NCI-H2171 treated with DMSO at 0.1 percent for 48 hours (cell line): ENCODE measurements around the gene CTPS1.

Experiments
- DNase-seq: peaks from one replicate; lab custom pipeline; 2025; lab: John Stamatoyannopoulos, UW

CTPS1 gene

DNA sequence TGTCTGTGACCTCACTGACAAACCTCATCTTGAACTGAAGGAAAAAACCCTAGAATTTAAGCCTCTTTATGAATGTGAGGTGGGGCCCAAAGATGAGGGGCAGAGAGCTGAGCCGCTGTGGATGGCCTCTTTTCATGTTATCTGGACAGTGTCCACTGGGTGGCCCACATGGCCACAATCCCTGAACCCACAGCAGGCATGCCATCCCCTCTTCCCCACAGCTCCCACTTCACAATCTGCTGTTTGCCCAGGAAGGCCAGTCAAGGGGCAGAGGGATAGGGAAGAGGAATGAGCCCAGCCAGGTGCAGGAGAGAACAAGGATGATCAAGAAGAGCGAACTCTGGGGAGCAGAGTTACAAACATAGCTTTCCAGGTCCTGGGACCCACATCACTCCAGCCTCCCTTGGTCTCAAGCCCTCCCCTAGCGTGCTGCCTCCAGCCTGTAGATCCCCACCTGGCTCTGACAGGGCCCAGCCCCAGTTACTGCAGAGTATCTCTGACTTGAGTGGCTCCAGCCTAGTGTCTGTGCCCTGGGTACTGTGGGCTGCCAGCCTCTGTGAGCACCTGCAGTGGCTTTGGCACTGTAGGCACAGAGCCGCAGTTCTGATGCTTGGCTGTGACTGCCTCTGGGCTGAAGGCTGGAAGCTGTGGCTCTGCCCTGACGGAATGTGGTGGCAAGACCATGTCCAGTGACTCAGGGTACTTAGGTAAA, 43.9 kb downstream of the CTPS1 start:
- no peak for DNase-seq

DNA sequence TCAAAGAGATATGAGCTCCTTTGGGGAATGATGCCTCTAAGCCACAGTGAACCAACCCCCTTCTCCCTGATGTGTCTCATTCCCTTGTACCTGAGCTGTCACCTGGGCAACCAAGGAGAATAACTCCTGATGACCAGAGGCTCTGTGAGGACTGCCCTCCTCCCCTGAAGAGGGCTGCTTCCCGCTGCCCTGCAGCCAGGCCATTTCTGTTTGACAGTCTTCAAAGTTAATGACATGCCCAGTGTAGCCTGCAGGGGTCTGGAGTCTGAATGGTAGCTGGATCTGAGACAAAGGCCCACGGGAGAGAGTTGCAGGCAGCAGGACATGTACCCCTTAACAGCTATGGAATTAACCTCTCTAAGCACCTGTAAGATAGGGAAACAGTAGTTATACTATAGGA, 45.5 kb downstream of the CTPS1 start:
- DNase-seq = no peak

DNA sequence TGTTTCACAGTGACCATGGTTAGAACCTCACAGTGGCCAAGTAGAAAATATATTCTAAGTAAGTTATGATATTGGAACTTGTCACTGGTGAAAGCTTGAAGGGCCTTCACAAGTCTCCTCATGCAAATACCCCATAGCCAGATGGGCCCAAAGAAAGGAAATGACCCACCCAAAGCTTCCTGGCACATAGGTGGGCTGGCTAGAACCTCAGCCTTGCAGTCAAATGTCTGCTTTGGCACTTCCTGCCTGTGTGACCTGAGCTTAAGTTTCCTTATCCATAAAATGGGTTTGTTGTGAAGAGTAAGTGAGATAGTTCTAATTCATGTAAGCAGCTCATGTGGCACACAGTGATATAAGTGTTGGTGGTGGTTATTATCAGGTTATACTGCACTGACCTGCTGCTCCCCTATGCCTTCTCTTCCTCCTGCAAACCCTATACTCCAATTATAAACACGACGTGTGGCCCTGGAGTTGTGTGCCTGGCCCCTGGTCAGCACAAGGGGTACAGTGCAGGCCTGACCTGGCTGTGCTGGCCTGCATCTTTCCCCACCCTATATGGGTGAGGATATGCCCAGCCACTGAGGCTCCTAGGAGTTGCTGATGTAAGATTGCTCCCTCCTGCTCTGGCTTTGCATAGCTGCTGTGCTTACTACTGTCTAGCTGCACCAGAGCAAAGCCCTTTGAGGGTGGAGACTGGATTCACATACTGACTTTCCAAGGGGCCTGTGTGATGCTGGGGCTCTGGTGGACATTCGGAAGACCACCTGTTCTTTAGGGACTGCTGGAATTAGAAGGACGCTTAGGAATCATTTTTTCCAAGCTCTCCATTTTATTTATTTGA, 46.7 kb downstream of the CTPS1 start:
- DNase-seq = no peak

DNA sequence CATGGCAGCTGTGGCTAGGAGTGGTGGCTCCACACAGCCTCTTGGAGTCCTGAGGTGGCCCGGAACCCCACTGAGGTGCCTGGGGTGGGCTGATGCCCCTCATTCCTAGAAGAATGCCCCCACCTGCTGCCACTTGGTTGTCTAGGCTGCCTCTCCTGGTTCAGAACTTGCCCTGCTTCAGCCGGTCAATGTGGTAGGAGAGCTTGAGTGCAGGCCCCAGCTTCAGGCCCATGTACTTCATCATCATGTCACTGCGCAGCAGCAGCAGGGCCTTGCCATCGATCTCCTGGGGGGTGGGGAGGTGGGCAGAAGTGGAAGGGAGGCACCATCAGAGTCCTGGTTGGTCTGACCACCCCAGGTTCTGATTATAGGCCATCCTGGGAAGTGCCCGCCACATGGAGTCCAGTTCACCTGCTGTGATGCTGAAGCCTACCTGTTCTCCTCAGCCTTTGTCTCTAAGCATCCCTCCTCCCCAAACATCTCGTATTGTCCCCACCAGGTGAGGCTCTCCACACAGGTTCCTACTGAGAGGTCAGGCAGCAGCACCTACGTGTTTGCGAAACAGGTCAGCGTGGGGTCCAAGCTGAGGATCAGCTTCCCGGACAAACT, 48.6 kb downstream of the CTPS1 start:
- no peak for DNase-seq

DNA sequence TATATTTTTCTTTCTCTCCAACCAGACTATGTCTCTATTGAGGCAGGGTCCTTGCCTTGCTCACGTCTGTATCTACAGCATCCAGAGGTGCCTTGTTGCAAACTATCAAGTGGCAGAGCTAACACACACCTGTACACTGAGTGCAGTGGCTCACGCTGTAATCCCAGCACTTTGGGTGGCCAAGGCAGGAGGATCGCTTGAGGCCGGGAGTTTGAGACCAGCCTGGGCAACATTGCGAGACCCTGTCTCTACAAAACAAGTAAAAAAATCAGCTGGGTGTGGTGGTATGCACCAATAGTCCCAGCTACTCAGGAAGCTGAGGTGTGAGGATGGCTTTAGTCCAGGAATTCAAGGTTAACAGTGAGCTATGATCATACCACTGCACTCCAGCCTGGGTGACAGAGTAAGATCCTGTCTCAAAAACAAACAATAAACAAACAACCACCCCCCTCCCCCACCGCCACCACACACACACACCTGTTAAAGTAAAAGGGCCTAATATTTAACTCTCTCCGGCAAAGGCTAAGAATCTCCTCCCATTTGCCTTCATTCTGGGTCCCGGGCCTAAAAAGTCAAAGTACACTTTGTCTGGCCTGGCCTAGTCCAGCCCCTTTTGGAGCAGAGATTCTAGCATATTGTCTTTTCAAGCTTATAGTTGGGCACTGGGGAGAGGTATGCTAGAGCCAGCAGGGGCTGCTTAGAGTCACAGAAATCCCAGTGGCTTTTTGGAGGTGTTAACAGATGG, 51.5 kb downstream of the CTPS1 start:
- no peak for DNase-seq

DNA sequence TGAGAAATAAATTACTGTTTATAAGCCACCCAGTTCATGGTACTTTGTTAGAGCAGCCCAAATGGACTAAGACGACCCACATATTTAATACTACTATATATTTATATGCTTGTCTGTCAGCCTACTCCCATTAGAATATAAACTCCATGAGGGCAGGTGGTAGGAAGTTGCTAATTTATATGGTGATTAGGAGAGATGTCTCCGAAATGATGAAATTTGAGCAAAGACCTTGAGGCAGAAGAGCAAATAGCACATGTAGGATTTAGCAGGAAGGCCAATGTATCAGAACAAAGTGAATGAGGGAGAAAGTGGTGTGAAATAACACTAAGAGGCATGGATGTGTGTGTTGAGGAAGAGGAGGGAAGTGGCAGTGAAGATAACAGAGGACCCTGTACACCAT, 52.7 kb downstream of the CTPS1 start:
- no peak for DNase-seq

DNA sequence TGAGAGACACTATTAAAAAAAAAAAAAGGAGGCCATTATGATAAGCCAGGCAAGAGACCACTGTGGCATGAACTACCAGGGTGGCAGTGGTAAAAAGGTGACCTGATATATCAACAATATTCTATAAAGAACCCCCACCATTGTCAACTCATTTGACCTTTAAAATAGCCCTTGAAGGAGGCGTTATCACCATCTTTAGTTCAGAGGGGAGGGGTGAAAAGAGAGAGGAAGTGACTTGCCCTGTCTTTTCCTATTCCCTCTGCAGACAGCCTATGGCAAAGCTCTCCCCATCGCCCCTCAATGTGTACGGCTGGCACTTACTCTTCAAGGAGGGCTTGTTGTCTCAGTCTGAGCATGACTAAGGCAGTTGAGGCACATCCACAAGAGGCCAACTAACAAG, 53.8 kb downstream of the CTPS1 start:
- DNase-seq = no peak

DNA sequence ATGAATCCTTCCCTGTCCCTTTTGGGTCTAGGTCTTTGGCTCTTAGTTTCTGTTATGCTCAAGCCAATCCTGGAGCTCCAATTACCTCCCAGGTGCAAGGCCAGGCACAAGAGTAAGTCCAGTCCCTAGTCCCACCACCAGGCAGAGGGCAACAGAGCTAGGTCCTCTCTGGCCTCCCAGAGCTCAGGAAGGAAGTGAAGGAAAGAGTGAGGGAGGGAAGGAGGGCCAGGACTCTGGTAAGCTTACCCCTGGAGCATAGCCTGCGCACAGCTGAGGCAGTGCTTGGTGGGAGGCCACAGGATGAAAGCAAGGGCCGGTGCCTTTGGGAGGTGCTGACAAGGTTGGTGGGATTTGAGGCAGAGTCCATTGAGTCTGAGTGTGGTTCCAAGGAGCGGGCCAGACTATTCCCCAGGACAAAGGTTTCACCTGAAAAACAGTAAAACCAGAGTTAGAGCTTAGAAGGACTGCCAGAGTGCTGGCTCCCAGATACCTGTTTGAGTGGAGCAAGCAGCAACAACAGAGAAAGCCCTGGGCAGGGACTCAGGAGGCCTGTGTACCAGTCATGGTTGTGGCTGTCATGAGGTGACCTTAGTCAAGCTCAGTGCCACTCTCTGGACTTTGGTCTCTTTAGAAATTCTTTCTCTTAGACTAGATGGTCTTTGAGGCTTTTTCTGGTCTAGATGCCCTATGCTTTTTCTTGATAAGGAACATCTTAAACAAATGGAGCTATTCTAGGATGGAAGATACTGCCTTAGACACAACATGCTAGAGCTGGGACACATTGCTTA, 57.8 kb downstream of the CTPS1 start:
- no peak for DNase-seq

DNA sequence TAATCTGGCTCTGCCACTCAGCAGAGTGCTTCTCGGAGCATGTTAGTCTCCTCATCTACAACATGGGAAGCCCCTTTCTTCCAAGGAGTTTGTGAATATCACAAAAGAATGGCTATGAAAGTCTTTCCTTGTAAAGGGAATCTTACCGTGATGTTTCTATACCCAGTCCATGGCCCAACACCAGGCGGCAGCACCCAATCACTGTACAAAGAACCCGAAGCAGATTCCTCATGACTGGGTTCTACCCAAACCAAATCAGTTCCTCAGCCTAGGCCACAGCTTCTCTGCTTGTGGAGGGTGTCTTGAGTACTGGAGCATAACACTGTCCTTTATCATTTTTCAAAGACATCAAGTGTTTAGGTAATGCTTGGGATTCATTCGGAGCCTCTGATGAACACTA, 58.6 kb downstream of the CTPS1 start:
- DNase-seq = no peak

DNA sequence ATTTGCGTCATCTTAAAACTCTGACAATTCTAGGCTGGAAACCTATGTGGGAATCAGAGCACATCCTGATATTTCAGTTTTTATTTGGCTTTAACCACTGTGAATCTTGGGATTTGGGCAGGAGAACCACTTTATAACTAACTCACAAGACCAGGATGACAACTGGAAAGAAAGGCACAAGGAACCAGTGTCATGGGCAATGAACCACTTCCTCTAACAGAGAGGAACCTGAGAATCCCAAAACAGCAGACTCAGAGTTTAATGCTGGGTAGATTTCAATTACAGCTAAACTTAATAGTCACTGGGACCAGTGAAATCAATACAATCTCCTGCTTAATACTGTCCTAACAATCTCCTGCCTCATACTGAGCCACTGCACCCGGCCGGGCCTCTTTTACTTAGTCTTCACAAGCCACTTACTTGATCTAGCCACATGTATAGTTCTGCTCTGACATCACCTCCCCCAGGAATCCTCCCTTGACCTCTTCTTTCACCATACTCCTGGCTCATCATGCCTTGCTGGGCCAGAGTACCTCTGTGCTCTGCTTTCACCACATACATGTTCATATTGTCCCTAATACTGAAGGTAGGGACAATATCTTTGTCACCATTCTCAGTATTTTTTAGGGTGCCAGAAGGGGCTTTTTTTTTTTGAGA, 62.2 kb downstream of the CTPS1 start:
- DNase-seq = no peak

DNA sequence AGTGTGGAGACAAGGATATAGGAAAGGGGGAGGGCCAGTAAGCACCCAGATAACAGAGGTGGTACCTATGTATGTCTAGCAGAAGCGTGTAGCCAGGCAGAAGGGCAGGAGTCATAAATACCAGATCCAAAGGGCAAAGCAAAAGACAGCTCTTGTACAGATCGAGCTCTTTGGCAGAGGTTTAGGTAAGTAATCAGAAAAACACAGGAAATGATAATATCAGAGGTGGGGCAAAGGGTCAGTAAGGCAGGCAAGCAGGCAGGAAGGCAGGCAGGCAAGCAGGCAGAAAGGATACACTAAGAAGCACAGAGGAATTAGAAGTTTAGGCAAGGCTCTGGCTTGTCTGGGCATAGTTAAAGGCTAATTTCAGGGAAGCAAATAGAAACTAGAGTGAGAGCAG, 64.7 kb downstream of the CTPS1 start:
- DNase-seq = no peak

DNA sequence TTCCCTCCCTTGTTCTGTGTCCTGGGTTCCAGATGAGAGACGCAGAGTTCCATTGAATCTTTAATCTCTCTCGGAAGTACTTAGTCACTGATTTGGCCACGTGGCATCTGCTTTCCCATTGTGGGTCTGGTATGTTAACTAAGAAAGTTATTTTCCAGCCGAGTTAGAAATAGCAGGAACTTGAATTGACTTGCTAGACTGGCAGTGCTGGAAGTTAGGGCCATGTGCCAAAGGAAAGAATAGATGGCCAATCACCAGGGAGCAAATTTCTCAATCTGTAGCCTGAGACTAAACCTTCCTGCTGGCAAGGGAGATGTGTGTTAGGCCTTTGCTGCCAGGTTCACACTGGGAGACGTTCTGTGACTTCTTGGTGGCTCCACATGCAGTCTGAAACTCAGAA, 66.2 kb downstream of the CTPS1 start:
- no peak for DNase-seq

DNA sequence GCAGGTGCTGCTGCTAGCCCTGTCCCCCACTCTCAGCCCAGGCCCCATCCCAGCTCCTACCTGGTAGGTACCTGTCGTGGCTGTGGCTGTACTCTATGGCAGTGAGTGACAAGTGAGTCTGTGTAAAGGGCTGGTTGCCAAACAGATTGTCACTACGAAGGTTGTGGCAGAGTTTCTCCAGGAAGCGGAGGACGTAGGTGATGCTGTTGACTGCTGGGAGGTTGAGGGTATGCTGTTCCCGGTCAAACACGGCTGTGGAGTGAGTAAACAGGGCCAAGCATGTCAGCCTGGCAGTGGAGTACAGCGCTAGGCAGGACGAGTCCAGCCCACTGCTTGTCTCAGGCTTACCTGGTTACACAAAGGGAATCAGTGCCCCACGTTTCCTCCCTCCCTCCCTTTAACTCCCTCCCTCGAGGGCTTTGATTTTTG, 66.9 kb downstream of the CTPS1 start:
- no peak for DNase-seq

DNA sequence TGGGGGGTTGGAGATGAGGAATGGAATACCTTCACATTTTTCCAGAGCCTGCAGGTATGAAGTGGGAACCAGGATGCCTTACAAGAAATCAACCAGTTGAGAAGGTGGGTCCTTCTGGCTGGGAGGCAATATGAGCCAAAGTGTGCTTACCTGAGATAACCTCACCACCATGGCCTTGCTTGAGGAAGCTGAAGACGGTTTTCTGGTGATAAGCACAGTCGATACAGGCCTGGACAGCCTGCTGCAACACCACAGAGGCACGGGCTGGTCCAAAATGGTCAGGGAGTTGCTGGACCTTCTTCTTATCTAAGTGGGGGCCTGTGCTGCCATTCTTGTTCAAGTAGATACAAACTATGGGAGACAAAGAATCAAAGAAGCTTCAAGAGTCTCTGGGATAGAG, 69.0 kb downstream of the CTPS1 start:
- DNase-seq = no peak

DNA sequence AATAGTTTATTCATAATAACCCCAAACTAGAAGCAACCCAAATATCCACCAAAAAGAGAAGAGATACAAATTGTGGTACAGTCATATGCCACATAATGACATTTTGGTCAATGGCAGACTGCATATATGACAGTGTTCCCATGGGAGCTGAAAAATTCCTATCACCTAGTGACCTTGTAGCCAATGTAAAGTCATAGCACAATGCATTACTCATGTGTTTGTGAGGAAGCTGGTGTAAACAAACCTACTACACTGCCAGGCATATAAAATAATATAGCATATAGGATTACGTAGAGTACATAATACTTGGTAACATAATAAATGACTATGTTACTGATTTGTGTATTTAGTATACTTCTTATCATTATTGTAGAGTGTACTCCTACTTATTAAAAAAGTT, 71.5 kb downstream of the CTPS1 start:
- no peak for DNase-seq

DNA sequence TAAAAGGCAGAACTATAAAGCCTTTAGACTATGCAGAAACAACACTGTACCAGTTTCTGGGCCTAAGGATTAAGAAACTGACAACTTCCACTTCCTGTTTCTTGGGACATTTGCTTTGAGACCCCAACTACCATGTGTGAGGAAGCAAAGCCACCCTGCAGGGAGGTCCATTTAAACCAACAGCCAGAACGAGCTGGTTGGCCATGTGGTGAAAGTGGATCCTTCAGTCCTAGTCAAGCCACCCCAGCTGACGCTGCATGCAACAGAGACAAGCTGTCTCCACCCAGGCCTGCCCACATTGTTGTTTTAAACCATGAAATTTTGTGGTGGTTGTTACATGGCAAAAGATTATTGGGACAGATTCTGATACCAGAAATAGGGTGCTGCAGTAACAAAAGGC, 73.8 kb downstream of the CTPS1 start:
- DNase-seq = no peak

DNA sequence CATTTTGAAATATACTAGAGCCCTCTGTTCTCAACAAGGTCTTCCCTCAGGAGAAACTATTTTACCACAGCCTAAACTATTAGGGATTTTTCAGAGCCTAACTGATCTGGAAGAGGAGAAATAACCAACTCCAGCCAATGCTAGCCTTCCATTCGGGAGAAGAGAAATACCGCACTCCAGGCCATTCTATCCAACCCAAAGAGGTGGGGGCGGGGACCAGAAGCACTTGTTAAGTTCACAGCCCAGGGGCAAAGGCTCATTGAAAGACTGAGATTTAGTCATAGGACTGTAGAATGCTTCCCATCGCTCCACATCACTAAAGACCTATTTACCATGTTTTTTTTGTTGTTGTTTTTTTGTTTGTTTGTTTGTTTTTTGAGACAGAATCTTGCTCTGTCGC, 77.4 kb downstream of the CTPS1 start:
- DNase-seq = no peak
